ENCODE results near the gene FLT1.

DNA sequence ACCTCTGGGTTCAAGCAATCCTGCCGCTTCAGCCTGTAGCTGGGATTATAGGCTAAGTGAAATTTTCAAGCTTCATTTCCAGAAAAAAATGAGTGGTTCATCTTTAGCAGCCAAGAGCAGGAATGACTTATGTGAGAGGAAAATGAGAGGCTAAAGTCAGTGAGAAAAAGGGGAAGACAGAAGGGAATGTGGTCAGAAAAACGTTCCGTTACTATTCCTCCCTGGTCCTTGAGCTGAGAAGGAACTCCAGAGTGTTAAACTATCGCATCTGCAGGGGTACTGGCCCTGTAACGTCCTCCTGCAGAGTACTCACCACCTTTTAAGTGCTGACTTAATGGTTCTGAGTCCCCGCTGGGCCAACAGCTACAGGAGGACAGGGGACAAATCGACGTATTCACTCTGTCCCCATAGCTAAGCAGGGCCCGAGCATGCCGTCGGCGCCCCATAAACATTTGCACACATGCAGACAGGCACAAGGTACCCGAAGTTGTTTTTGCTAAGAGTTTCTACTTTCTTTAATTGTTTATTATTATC, 88.1 kb downstream of the FLT1 start:
- TF ChIP-seq CTCF (IDR thresholded peaks at IDR 0.05) (no peak), POLR2A (IDR thresholded peaks at IDR 0.05) (no peak)

Data from heart left ventricle (tissue), 13 donors.